DND-41 (cell line): Measurements from ENCODE around the gene SDHA.
"Not testable (repeated sequence)": the region's sequence is repeated elsewhere in the genome, so short reads cannot be mapped to it uniquely, and the experiment has no call there.

Source experiments
- ATAC-seq: fragments of 200-7000 bp; cut with Tn5 transposase; 3 replicates; pipeline ENCODE4 v1.9.1; 2021; ENCODE audit warnings: low read depth; ENCODE audit not compliant: insufficient read depth
- DNase-seq: peaks from one replicate; pipeline ENCODE4 v3.0.0-alpha.2; 2020
- H2AFZ ChIP-seq: 2 replicates; pipeline ENCODE4 v1.6.0; 2012; ENCODE audit warnings: low read depth, low read length
- H3K27ac ChIP-seq: 2 replicates; pipeline ENCODE4 v1.5.1; 2012; ENCODE audit warnings: low read length, inconsistent platforms
- H3K27me3 ChIP-seq: fragments of 200-600 bp; sonication (generic); 2 replicates; pipeline ENCODE4 v1.6.0; 2012; ENCODE audit warnings: low read length, mild to moderate bottlenecking, inconsistent platforms; ENCODE audit not compliant: insufficient read depth, poor library complexity
- H3K36me3 ChIP-seq: 2 replicates; pipeline ENCODE4 v1.5.1; 2012; ENCODE audit warnings: low read length, inconsistent platforms; ENCODE audit not compliant: insufficient read depth
- H3K4me1 ChIP-seq: 2 replicates; pipeline ENCODE4 v1.5.1; 2012; ENCODE audit warnings: mild to moderate bottlenecking, low read length; ENCODE audit not compliant: insufficient read depth
- H3K4me2 ChIP-seq: 2 replicates; pipeline ENCODE4 v1.6.0; 2012; ENCODE audit warnings: mild to moderate bottlenecking, moderate library complexity, low read length, inconsistent platforms; ENCODE audit not compliant: insufficient read depth
- H3K4me3 ChIP-seq, 2 experiments: fragments of 200-600 bp in 1 of 2; shearing (Covaris generic) in 1 of 2; 2 replicates each; pipeline ENCODE4 v1.5.1; 2012 to 2016; ENCODE audit warnings: inconsistent platforms in 2 of 2, low read length in 2 of 2, mild to moderate bottlenecking in 2 of 2, low read depth in 1 of 2, moderate library complexity in 1 of 2
- H3K79me2 ChIP-seq: 2 replicates; pipeline ENCODE4 v1.6.0; 2012; ENCODE audit warnings: low read length, inconsistent platforms; ENCODE audit not compliant: insufficient read depth
- H3K9ac ChIP-seq: 2 replicates; pipeline ENCODE4 v1.6.0; 2012; ENCODE audit warnings: low read depth, mild to moderate bottlenecking, inconsistent platforms, low read length, moderate library complexity
- H3K9me3 ChIP-seq: 2 replicates; pipeline ENCODE4 v1.5.1; 2012; ENCODE audit warnings: low read length, moderate library complexity, mild to moderate bottlenecking, inconsistent platforms; ENCODE audit not compliant: insufficient read depth, severe bottlenecking
- H4K20me1 ChIP-seq: 2 replicates; pipeline ENCODE4 v1.6.0; 2012; ENCODE audit warnings: low read length; ENCODE audit not compliant: insufficient read depth
- EZH2 ChIP-seq: IDR thresholded peaks from 3 replicates; pipeline ENCODE4 v1.6.1; 2012; ENCODE audit warnings: borderline replicate concordance, low read depth, mild to moderate bottlenecking, moderate library complexity, low read length, inconsistent platforms; ENCODE audit not compliant: severe bottlenecking
- TF ChIP-seq, protein P1 (sequence below): IDR thresholded peaks from 2 replicates; pipeline ENCODE4 v1.5.1; 2012; ENCODE audit warnings: borderline replicate concordance, low read length, moderate library complexity, mild to moderate bottlenecking; ENCODE audit not compliant: poor library complexity, severe bottlenecking; ENCODE audit errors: extremely low read depth

The SDHA gene

DNA sequence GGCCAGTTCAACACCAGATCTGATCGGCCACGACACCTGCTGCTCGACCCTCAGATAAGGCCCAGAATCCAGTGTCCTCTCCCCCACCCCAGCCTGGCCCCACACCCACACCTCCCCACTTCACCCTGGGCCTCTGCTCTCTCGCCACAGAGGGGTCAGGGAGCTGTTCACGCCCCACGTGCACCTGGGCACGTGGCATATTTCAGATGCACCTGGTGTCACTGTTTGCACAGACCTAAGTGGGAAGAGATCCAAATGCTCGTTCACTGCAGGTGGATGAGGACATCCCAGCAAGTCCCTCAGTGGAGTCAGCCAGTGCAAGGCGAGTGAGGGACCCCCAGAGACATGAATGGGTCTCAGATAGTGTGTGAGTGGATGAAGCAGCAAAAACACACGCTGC is 78.1 kb downstream of the SDHA start:
- peaks cover 30% of the 10 kb centered on the region for H4K20me1 ChIP-seq
- H3K79me2 ChIP-seq = peaks cover 58% of the 10 kb centered on the region
- H3K9ac ChIP-seq, ATAC-seq, H3K27ac ChIP-seq, H3K9me3 ChIP-seq, DNase-seq, H3K4me1 ChIP-seq, H3K4me3 ChIP-seq, H2AFZ ChIP-seq, H3K4me2 ChIP-seq, H3K27me3 ChIP-seq: not testable (repeated sequence)
- H3K36me3 ChIP-seq = peaks cover 17% of the 10 kb centered on the region

DNA sequence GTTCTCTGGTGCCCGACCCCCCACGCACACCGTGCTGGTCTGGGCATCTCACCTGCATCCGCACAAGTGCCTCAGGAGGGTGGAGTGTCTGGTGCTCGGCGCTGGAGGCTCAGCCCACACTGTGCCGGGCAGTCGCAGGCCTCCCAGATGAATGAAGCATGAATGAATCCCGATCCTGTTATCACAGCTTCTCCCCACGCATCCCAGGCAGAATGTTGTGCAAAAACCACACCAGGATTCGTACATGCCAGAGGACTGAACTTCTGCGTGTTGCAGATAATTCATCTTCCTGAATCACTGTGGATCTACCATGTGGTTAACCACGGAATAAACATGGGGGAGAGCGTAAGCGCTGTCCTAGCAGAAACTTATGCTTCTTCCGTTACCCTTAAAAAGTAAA is 78.8 kb downstream of the SDHA start:
- not testable (repeated sequence) for H3K4me3 ChIP-seq, H3K36me3 ChIP-seq, H3K4me1 ChIP-seq, H2AFZ ChIP-seq, DNase-seq, H3K27me3 ChIP-seq, H3K9ac ChIP-seq, H3K9me3 ChIP-seq, H3K4me2 ChIP-seq, H3K27ac ChIP-seq
- Histone ChIP-seq H3K79me2 (peaks cover 58% of the 10 kb centered on the region), H4K20me1 (peaks cover 37% of the 10 kb centered on the region)
- peak; percentile 63; the same call in 1 of the 3 replicates for ATAC-seq

DNA sequence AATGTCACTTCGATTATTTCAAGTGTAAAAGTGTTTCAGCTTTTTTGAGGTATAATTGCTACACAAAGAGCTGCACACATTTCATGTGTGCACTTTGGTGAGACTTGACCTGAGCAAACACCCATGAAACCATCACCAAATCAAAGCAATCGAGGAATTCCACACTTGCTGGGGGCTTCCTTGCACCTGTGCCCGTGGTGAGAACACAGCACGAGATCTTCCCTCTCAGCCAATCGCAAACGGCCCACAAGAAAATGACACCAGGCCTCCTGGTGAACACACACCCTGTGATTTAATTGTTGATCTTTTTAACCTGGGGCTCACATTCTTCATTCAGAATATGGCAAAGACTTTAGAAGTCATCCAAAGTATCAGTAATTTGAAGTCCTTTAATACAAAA is 79.3 kb downstream of the SDHA start:
- Histone ChIP-seq H3K79me2 (peaks cover 60% of the 10 kb centered on the region), H4K20me1 (peaks cover 41% of the 10 kb centered on the region)
- not testable (repeated sequence) for H3K4me3 ChIP-seq, H3K36me3 ChIP-seq, H3K27ac ChIP-seq, H3K4me1 ChIP-seq, H3K27me3 ChIP-seq, DNase-seq, H3K4me2 ChIP-seq, H2AFZ ChIP-seq, H3K9me3 ChIP-seq, H3K9ac ChIP-seq
- peak; percentile 63; the same call in 2 of the 3 replicates for ATAC-seq

DNA sequence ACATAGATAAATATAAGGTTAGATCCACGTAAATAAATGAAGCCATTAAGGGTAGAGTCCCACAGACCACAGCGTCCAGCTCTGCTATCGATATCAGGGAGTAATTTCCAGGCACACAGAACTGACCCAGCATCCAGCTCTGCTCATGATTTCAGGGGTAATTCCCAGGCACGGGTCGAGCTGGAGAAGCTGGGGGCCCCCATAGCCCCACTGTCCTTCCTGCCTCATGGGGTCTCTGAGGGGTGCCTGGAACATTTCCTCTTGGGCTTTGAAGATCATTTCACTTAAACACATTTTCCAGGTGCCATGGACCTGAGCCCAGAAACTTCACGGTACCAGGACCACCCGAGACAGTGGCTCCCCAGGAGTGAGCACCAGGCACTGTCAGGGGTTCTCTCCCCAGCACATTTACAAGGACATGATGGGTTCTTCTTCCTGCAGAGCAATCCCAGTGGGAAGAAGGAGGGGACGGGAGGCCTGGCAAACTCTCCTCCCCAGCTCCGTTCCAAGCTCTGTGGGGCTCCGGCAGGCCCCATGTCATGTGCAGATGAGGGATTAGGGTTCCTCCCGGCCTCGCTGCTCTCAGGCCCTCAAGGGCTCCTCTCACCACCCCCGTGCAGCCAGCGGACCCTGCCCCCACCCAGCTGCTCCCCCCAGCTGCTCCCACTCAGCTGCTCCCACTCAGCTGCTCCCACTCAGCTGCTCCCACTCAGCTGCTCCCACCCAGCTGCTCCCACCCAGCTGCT is 80.0 kb downstream of the SDHA start:
- not testable (repeated sequence) for H3K9me3 ChIP-seq, H3K4me2 ChIP-seq, H3K27ac ChIP-seq, ATAC-seq, DNase-seq, H3K9ac ChIP-seq, H3K4me1 ChIP-seq, H3K27me3 ChIP-seq, H2AFZ ChIP-seq, H3K4me3 ChIP-seq, H3K36me3 ChIP-seq
- peaks cover 60% of the 10 kb centered on the region for H3K79me2 ChIP-seq
- peaks cover 41% of the 10 kb centered on the region for H4K20me1 ChIP-seq

DNA sequence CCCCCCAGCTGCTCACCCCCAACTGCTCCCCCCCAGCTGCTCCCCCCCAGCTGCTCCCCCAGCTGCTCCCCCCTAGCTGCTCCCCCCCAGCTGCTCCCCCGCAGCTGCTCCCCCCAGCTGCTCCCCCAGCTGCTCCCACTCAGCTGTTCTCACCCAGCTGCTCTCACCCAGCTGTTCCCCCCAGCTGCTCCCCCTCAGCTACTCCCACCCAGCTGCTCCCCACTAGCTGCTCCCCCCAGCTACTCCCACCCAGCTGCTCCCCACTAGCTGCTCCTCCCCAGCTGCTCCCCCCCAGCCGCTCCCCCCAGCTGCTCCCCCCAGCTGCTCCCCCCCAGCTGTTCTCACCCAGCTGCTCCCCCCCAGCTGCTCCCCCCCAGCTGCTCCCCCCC is 80.6 kb downstream of the SDHA start:
- Histone ChIP-seq H3K4me2 (no peak overlapping the region), H3K27ac (no peak overlapping the region), H3K36me3 (no peaks in the 10 kb centered on the region), H3K4me3 (no peak overlapping the region), H3K4me1 (peaks cover 4% of the 10 kb centered on the region), H2AFZ (no peak overlapping the region), H3K27me3 (no peaks in the 10 kb centered on the region), H3K9me3 (no peaks in the 10 kb centered on the region), H3K9ac (no peak overlapping the region), H3K79me2 (peaks cover 65% of the 10 kb centered on the region), H4K20me1 (peaks cover 46% of the 10 kb centered on the region)
- no peak for TF ChIP-seq EZH2
- TF ChIP-seq, protein P1, sequence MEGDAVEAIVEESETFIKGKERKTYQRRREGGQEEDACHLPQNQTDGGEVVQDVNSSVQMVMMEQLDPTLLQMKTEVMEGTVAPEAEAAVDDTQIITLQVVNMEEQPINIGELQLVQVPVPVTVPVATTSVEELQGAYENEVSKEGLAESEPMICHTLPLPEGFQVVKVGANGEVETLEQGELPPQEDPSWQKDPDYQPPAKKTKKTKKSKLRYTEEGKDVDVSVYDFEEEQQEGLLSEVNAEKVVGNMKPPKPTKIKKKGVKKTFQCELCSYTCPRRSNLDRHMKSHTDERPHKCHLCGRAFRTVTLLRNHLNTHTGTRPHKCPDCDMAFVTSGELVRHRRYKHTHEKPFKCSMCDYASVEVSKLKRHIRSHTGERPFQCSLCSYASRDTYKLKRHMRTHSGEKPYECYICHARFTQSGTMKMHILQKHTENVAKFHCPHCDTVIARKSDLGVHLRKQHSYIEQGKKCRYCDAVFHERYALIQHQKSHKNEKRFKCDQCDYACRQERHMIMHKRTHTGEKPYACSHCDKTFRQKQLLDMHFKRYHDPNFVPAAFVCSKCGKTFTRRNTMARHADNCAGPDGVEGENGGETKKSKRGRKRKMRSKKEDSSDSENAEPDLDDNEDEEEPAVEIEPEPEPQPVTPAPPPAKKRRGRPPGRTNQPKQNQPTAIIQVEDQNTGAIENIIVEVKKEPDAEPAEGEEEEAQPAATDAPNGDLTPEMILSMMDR = no peak
- no peak for DNase-seq
- ATAC-seq = no peak

- Histone ChIP-seq H4K20me1 (peaks cover 47% of the 10 kb centered on the region), H3K79me2 (peaks cover 64% of the 10 kb centered on the region)
- not testable (repeated sequence) for DNase-seq, H3K36me3 ChIP-seq, H3K4me1 ChIP-seq, H3K9ac ChIP-seq, ATAC-seq, H3K4me2 ChIP-seq, H3K27ac ChIP-seq, H2AFZ ChIP-seq, H3K27me3 ChIP-seq, H3K4me3 ChIP-seq, H3K9me3 ChIP-seq
These were observed 81.8 kb downstream of the SDHA start for GRCh38 chr5:299921-300320.

GRCh38 chr5:300691-301435 is 82.7 kb downstream of the SDHA start:
- Histone ChIP-seq H4K20me1 (peaks cover 55% of the 10 kb centered on the region), H3K36me3 (peaks cover 11% of the 10 kb centered on the region), H3K79me2 (peaks cover 71% of the 10 kb centered on the region)
- not testable (repeated sequence) for H3K27me3 ChIP-seq, H3K9ac ChIP-seq, ATAC-seq, H3K4me3 ChIP-seq, H3K4me2 ChIP-seq, H3K27ac ChIP-seq, H3K4me1 ChIP-seq, DNase-seq, H3K9me3 ChIP-seq, H2AFZ ChIP-seq
